ENCODE data around the gene MRS2. TPM values are rescaled to one million over a fixed set of nuclear protein-coding genes. Genes with fewer than 3 reads are reported as not detected.
"Not testable (repeated sequence)": the region's sequence is repeated elsewhere in the genome, so short reads cannot be mapped to it uniquely, and the experiment has no call there.

Gene MRS2
- total RNA-seq, 1 donor from 2014 or later = 44.3 TPM

DNA sequence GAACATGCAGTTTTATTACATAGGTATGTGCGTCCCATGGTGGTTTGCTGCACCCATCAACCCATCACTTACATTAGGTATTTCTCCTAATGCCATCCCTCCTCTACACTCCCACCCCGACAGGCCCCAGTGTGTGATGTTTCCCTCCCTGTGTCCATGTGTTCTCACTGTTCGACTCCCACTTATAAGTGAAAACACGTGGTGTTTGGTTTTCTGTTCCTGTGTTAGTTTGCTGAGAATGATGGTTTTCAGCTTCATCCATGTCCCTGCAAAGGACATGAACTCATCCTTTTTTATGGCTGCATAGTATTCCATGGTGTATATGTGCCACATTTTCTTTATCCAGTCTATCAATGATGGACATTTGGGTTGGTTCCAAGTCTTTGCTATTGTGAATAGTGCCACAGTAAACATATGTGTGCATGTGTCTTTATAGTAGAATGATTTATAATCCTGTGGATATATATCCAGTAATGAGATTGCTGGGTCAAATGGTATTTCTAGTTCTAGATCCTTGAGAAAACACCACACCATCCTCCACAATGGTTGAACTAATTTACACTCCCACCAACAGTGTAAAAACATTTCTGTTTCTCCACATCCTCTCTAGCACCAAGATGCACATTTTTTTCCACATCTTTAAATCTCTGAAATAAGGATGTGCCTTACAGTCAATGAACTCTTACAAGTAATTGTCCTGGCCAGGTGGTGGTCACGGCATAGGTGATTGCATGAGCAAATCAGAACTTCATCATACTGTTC, 18.2 kb upstream of the MRS2 start:
- DNase-seq; intact Hi-C loops (cut with micrococcal nuclease): not testable (repeated sequence)

DNA sequence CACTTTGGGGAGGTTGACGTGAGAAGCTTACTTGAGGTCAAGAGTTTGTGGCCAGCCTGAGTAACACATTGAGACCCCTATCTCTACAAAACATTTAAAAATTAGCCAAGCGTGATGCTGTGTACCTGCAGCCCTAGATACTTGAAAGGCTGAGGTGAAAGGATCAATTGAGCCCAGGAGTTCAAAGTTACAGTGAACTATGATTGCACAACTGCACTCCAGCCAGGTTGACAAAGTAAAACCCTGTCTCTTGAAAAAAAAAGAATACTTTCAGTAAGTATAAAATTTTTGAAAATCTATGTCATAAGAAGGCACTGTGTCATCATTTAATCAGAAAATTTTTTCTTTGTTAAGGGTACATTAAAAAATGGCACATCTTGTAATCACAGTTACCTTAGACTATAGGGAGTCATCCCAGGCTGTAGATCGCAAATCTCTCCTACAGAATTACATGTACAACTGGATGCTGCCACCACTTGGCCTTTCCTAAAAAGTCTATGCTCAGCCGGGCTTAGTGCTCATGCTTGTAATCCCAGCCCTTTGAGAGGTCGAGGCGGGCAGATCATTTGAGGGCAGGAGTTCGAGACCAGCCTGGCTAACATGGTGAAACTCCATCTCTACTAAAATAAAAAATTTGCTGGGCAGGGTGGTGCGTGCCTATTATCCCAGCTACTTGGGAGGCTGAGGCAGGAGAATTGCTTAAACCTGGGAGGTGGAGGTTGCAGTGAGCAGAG, 17.0 kb upstream of the MRS2 start:
- DNase-seq = no peak
- ATAC-seq = no peak
- intact Hi-C loops (cut with micrococcal nuclease) = no loop called here

More for the DNA sequence above, 18.2 kb upstream of the MRS2 start:
- not testable (repeated sequence) for ATAC-seq

DNA sequence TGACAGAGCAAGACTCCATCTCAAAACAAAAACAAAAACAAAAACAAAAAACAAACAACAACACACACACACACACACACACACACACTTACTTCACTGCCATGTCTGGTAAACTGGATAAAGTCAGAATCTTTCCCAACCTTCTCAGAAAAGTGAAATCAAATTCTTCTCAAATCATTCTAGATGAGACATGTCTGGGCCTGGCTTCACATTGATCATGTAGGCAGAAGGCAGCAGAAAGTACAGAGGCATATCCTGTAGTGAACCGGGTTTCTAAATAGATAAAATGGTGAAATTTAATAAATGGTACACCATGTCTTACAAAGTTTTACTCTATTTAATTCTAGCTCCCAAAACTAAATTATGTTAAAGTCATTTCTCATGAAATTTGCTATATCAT, 14.9 kb upstream of the MRS2 start:
- DNase-seq = no peak
- ATAC-seq = no peak
- intact Hi-C loops (cut with micrococcal nuclease) = no loop called here

DNA sequence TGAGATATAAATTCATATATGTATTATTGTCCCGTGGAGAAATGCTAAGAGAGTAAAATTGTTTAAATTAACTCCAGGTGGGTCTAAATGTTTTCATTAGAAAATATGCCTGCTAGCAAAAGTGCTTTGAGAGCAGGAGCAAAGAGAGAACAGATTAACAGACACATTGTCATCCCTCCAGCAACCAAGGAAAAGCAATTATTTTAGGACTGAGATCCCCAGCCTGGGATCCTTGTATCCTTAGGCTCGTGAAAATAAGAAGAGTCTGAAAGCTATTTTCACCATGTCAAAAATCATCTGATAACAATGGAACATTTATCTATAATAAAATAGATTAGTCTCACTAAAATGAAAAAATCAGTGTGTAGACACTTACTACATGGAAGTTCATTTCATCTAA, 11.5 kb upstream of the MRS2 start:
- ATAC-seq (no peak), DNase-seq (no peak)
- intact Hi-C loops (cut with micrococcal nuclease) = no loop called here

DNA sequence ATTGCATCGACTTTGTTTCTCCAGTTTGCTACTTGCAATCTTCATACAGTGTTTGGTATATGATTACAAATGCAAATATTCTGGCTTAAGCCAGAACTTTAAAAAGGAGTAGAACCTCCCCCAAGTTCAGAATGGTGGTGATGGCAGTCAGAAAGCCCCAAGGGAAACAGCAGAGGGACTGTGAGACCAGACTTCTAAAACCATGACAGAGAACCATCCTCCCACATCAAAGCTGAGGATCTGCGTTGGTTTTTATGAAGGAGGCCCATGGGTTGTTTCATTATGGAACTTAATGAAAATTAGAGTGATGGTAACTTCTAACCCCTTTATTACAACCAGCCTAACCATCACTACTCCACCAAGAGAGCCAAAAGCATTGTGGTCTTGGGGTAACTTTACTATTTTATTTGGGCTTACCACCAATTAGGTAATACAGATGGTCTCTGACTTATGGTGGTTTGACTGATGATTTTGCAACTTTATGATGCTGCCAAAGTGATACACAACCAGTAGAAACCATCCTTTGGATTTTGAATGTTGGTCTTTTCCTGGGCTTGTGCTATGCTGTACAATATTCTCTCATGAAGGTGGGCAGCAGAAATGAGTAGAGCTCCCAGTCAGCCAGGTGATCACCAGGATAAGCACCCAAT, 10.9 kb upstream of the MRS2 start:
- no peak for ATAC-seq
- DNase-seq = no peak
- intact Hi-C loops (cut with micrococcal nuclease) = no loop called here

DNA sequence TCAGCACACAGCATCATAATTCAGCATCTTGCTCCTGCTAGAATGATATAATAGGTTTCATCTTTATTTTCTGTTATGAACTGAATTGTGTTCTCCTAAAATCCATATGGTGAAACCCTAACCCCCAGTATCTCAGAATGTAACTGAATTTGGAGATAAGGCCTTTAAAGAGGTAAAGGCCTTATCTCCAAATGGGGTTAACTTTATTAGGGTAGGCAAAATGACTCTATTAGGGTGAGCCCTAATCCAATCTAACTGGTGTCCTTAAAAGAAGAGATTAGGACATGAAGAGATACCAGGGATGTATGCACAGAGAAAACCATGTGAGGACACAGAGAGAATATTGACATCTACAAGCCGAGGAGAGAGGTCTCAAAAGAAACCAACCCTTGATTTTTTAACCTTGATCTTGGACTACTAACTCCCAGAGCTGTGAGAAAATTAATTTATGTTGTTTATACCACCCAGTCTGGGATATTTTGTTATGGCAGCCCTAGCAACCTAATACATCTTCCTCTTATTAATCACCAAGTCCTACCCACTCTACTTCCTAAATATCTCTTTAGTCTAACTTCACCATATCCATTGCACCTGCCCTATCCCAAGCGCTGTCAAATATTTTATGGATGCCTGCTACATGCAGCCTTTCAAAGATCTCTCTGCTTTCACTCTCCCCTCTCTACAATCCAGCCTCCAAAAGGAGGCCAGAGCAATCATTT, 8.5 kb upstream of the MRS2 start:
- intact Hi-C loops (cut with micrococcal nuclease) = no loop called here
- ATAC-seq = no peak
- no peak for DNase-seq

DNA sequence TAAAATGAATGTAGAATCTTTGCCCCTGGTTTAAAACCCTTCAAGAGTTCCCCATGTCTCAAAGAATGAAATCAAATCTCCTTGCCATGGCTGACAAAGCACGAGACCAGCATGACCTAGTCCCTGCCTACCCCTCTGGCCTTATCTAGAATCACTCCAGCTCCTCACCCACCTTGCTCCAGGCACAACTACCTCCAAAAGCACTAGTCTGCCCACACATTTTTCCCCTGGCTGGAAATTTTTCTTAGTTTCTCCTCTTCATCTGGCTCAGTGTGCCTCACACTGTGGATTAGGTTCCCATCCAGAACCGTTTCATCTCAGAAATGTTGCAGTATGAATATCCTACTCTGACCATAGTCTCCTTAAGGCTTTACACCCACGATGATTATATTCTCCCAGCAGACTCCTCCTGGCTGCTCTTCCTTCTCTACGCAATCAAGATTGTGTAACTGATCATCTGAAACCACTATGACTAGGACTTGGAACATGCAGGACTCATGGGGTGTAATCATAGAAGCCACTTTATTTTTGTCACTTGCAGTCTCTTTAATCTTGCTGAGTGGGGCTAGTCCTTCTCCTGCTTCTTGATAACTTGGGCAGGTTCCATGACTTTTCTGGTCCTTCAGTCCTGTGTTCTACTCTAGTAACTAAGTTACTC, 7.8 kb upstream of the MRS2 start:
- DNase-seq (no peak), ATAC-seq (no peak)
- intact Hi-C loops (cut with micrococcal nuclease) = no loop called here

DNA sequence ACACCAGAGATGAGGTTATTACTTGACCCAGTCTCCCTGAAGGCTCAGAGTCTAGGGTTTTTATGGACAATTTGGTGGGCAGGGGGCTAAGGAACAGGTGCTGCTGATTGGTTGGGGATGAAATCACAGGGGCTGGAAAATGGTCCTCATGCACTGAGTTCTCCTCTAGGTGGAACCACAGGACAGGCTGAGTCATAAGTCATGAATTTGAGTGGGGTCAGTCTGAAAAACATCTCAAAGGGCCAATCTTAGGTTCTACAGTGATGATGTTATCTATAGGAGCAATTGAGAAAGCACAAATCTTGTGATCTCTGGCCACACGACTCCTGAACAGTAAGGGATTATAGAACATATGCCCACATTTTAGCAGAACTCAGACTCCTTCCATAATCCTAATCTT, 5.9 kb upstream of the MRS2 start:
- DNase-seq (no peak), ATAC-seq (no peak)
- intact Hi-C loops (cut with micrococcal nuclease) = no loop called here

DNA sequence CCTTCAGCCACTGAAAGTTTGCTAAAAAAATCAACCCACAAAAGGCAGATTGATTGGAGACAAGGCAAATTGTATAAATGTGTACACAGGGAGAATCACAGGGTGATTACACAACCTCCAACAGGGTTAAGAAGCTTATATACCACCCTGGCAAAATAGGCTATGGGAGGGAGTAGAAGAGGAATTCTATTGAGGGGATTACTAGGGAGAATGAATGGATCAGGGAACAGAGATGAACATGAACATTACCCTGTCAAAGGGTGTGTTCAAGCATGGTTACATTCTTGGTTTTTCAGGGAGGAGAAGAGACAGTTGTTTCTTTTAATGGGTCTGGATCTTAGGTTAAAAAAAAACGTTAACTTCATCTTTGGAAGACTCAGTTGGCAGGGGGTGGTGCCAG, 5.1 kb upstream of the MRS2 start:
- ATAC-seq (no peak), DNase-seq (no peak)
- intact Hi-C loops (cut with micrococcal nuclease) = no loop called here

DNA sequence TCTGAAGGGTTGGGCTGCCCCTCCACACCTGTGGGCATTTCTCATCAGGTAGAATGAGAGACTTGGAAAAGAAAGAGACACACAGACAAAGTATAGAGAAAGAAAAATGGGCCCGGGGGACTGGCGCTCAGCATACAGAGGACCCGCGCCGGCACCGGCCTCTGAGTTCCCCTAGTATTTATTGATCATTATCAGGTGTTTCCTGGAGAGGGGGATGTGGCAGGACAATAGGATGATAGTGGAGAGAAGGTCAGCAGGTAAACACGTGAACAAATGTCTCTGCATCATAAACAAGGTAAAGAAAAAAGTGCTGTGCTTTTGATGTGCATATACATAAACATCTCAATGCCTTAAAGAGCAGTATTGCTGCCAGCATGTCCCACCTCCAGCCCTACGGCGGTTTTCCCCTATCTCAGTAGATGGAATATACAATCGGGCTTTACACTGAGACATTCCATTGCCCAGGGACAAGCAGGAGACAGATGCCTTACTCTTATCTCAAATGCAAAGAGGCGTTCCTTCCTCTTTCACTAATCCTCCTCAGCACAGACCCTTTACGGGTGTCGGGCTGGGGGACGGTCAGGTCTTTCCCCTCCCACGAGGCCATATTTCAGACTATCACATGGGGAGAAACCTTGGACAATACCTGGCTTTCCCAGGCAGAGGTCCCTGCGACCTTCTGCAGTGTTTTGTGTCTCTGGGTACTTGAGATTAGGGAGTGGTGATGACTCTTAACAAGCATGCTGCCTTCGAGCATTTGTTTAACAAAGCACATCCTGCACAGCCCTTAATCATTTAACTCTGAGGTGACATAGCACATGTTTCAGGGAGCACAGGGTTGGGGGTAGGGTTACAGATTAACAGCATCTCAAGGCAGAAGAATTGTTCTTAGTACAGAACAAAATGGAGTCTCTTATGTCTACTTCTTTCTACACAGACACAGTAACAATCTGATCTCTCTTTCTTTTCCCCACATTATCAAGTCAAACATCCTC, 2.4 kb upstream of the MRS2 start:
- DNase-seq; ATAC-seq; intact Hi-C loops (cut with micrococcal nuclease): not testable (repeated sequence)

DNA sequence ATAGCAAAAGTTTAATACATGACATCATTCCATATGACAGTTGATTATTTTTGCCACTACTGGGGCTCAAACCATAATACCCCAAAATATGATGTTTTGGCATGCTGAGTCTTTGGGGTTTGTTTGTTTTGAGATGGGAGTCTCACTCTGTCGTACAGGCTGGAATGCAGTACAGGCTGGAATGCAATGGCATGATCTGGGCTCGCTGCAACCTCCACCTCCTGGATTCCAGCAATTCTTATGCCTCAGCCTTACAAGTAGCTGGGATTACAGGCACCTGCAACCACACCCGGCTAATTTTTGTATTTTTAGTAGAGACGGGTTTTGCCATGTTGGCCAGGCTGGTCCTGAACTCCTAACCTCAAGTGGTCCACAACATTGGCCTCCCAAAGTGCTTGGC, 1.3 kb upstream of the MRS2 start:
- ATAC-seq = no peak
- no peak for DNase-seq
- intact Hi-C loops (cut with micrococcal nuclease) = no loop called here

DNA sequence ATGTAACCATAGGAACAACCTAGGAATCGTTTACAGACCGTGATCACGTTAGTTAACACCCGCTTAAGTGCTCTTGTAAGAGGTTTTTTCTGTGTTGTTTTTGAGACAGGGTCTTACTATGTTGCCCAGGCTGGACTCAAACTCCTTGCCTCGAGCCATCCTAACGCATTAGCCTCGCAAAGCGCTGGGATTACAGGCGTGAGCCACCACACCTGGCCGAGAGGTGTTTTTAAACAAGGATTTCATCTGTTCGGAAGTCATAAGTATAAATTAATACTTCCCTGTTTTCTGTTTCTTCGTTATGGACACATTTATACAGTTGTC, 727 bp downstream of the MRS2 start:
- intact Hi-C loops (cut with micrococcal nuclease) = no loop called here
- no peak for ATAC-seq
- DNase-seq = no peak

DNA sequence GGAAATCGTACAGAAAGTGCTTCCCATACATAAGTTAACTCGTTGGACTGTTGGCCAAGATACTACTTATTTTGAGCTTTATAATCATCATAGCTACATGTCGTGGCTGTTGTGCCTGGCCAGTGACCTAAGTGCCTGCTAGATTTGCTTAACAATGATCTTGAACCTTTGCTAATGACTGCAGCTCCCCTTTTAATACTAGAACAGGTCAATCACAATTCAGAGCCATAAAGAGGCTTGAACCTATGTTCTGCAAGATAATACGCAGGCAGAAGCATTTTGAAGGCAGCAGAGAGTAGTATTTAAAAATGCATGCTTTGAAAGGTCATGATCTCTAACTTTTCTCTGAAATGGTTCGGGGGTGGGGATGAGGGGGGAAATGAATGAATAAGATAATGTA, 2.5 kb downstream of the MRS2 start:
- intact Hi-C loops (cut with micrococcal nuclease) = no loop called here

DNA sequence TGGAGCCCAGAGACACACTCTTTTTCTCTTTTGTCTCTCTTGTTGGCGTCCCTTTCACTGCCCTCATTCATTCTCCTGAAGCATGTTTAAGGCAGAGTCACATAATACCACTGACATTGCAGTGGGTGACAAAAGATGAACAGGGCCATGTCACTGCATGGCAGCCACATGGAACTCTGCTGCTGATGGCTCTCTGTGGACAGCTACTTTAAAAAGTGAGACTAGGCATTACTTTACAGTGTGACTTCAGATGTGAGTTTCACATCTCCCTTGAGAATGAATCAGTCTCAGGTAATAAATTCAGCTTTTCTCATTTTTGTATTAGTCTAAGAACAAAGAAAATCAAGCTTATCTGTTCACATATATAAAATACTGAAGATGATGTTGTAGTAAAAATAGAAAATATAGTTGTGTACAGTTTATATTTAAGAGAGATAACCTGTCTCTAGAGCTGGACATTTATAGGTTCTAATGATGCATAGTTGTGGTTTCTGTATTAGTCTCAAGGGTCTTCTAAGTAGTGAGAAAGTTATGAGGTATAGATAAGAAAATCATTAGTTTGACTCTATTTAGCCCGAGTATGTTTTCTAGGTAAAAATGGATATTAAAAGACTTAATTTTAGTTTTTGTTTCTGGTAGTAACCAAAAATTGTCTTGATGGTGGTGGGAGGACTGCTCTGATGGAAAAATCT, 6.1 kb downstream of the MRS2 start:
- intact Hi-C loops (cut with micrococcal nuclease) = no loop called here
- ATAC-seq (no peak), DNase-seq (no peak)

More for the DNA sequence above, 2.5 kb downstream of the MRS2 start:
- no peak for DNase-seq
- no peak for ATAC-seq

DNA sequence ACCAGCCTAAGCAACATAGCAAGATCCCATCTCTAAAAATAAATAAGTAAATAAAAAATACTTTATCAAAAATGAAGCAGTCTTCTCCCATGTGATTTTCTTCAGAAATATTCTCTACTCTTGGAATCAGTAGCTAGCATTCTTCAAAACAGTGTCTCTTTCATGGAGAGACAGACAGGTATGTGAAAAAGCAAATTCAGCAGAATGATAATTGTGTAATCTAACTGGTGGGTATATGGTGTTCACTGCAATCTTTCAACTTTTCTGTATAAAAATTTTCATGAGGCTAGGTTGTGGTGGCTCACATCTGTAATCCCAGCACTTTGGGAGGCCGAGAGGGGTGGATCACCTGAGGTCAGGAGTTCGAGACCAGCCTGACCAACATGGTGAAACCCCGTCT, 7.9 kb downstream of the MRS2 start:
- intact Hi-C loops (cut with micrococcal nuclease) = no loop called here
- ATAC-seq = no peak

DNA sequence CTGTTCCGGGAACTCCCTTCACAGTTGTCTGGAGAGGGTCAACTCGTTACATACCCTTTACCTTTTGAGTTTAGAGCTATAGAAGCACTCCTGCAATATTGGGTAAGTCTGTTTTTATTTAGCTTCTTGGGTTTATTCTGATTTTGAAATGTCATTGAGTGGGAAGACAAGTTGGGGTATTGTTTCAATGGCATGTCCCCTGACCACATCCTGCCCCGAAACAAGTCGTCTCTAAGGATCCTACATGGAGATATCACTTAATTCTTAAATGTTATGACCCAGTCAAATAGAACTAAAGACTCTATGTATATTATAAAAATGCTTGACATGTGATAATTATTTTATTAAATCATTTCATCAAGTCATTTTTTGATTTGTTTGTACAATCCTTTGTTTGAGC, 9.6 kb downstream of the MRS2 start:
- DNase-seq (no peak), ATAC-seq (no peak)
- intact Hi-C loops (cut with micrococcal nuclease) = no loop called here

More for the DNA sequence above, 7.9 kb downstream of the MRS2 start:
- DNase-seq = no peak

DNA sequence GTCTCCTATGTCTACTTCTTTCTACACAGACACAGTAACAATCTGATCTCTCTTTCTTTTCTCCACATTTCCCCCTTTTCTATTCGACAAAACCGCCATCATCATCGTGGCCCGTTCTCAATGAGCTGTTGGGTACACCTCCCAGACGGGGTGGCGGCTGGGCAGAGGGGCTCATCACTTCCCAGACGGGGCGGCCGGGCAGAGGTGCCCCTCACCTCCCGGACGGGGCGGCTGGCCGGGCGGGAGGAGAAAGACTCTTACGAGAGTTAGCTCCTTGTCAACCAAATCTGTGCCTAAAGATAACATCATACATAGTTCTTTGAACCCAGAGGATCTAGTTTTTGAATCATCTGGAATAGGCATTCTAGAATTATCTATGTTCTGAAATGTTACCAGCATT, 11.8 kb downstream of the MRS2 start:
- intact Hi-C loops (cut with micrococcal nuclease); DNase-seq; ATAC-seq: not testable (repeated sequence)

DNA sequence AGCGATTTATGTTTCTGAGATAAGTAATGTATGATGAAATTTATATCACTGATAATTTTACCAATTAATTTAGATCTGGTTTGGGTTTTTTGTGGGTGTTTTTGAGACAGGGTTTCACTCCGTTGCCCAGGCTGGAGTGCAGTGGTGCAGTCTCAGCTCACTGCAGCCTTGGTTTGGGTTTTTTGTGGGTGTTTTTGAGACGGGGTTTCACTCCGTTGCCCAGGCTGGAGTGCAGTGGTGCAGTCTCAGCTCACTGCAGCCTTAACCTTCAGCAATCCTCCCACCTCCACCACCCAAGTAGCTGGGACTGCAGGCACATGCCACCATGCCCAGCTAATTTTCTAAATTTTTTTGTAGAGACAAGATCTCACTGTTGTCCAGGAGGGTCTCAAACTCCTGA, 13.0 kb downstream of the MRS2 start:
- ATAC-seq = no peak
- no peak for DNase-seq
- intact Hi-C loops (cut with micrococcal nuclease) = no loop called here
